HG02610 (cell line): ENCODE results near the gene TNFAIP2.

Experiments used
- ATAC-seq: cut with Tn5 transposase; IDR thresholded peaks from one replicate; pipeline ENCODE4 v1.9.1; 2021; ENCODE audit warnings: mild to moderate bottlenecking, moderate library complexity; ENCODE audit not compliant: unreplicated experiment

The TNFAIP2 gene

GRCh38 chr14:103179094-103179493 is 55.8 kb downstream of the TNFAIP2 start:
- no peak for ATAC-seq

GRCh38 chr14:103180331-103180730 is 57.1 kb downstream of the TNFAIP2 start:
- ATAC-seq, result no peak

GRCh38 chr14:103184046-103184445 is 60.8 kb downstream of the TNFAIP2 start:
- ATAC-seq, result no peak

- ATAC-seq, result no peak
Observed at GRCh38 chr14:103185051-103186029, 62.1 kb downstream of the TNFAIP2 start.

GRCh38 chr14:103186241-103186822 is 63.1 kb downstream of the TNFAIP2 start:
- ATAC-seq, result no peak
